Measurements from ENCODE around the gene MIF.
"Not testable (repeated sequence)": the region's sequence is repeated elsewhere in the genome, so short reads cannot be mapped to it uniquely, and the experiment has no call there.

Gene MIF

GRCh38 chr22:23922921-23923320, 28.7 kb downstream of the MIF start:
- no peak for DNase-seq (ENCODE audit: low spot score)
- peaks cover 52% of the 10 kb centered on the region for H3K36me3 ChIP-seq (ENCODE audit: low read depth)
- no peaks in the 10 kb centered on the region for H3K4me1 ChIP-seq (ENCODE audit: insufficient read depth, poor library complexity, severe bottlenecking)
- ATAC-seq (ENCODE audit: low read depth), result no peak
- H3K27me3 ChIP-seq (ENCODE audit: insufficient read depth, poor library complexity, severe bottlenecking), result no peaks in the 10 kb centered on the region
- no peak overlapping the region for H3K4me3 ChIP-seq (ENCODE audit: severe bottlenecking)
- no peak overlapping the region for H3K27ac ChIP-seq (ENCODE audit: poor library complexity, severe bottlenecking)
- H3K9me3 ChIP-seq (ENCODE audit: severe bottlenecking), result no peaks in the 10 kb centered on the region
- TF ChIP-seq CTCF (IDR thresholded peaks at IDR 0.05; ENCODE audit: poor library complexity, severe bottlenecking), result no peak

- Histone ChIP-seq H3K36me3 (ENCODE audit: low read depth) (peaks cover 68% of the 10 kb centered on the region), H3K9me3 (ENCODE audit: severe bottlenecking) (no peaks in the 10 kb centered on the region), H3K4me1 (ENCODE audit: insufficient read depth, poor library complexity, severe bottlenecking) (no peaks in the 10 kb centered on the region), H3K27ac (ENCODE audit: poor library complexity, severe bottlenecking) (no peak overlapping the region), H3K4me3 (ENCODE audit: severe bottlenecking) (no peak overlapping the region), H3K27me3 (ENCODE audit: insufficient read depth, poor library complexity, severe bottlenecking) (no peaks in the 10 kb centered on the region)
- no peak for DNase-seq (ENCODE audit: low spot score)
- no peak for TF ChIP-seq CTCF (IDR thresholded peaks at IDR 0.05; ENCODE audit: poor library complexity, severe bottlenecking)
- no peak for ATAC-seq (ENCODE audit: low read depth)
These were observed 30.9 kb downstream of the MIF start for GRCh38 chr22:23925020-23925606.

GRCh38 chr22:23926561-23926960, 32.4 kb downstream of the MIF start:
- Histone ChIP-seq H3K27me3 (ENCODE audit: insufficient read depth, poor library complexity, severe bottlenecking) (no peaks in the 10 kb centered on the region), H3K4me3 (ENCODE audit: severe bottlenecking) (no peak overlapping the region), H3K9me3 (ENCODE audit: severe bottlenecking) (no peaks in the 10 kb centered on the region), H3K4me1 (ENCODE audit: insufficient read depth, poor library complexity, severe bottlenecking) (no peaks in the 10 kb centered on the region), H3K27ac (ENCODE audit: poor library complexity, severe bottlenecking) (no peak overlapping the region), H3K36me3 (ENCODE audit: low read depth) (peaks cover 82% of the 10 kb centered on the region)
- DNase-seq (ENCODE audit: low spot score) (no peak), ATAC-seq (ENCODE audit: low read depth) (no peak)
- TF ChIP-seq CTCF (IDR thresholded peaks at IDR 0.05; ENCODE audit: poor library complexity, severe bottlenecking), result no peak

- Histone ChIP-seq H3K27me3 (ENCODE audit: insufficient read depth, poor library complexity, severe bottlenecking) (no peaks in the 10 kb centered on the region), H3K27ac (ENCODE audit: poor library complexity, severe bottlenecking) (no peak overlapping the region), H3K4me3 (ENCODE audit: severe bottlenecking) (no peak overlapping the region), H3K36me3 (ENCODE audit: low read depth) (no peaks in the 10 kb centered on the region), H3K9me3 (ENCODE audit: severe bottlenecking) (no peaks in the 10 kb centered on the region), H3K4me1 (ENCODE audit: insufficient read depth, poor library complexity, severe bottlenecking) (no peaks in the 10 kb centered on the region)
- ATAC-seq (ENCODE audit: low read depth) (no peak), DNase-seq (ENCODE audit: low spot score) (no peak)
- TF ChIP-seq CTCF (IDR thresholded peaks at IDR 0.05; ENCODE audit: poor library complexity, severe bottlenecking), result no peak
These were observed 44.3 kb downstream of the MIF start for GRCh38 chr22:23938328-23939016.

GRCh38 chr22:23939017-23939357, 44.8 kb downstream of the MIF start:
- no peak overlapping the region for H3K27ac ChIP-seq (ENCODE audit: poor library complexity, severe bottlenecking)
- H3K9me3 ChIP-seq (ENCODE audit: severe bottlenecking), result no peaks in the 10 kb centered on the region
- no peaks in the 10 kb centered on the region for H3K4me1 ChIP-seq (ENCODE audit: insufficient read depth, poor library complexity, severe bottlenecking)
- no peaks in the 10 kb centered on the region for H3K36me3 ChIP-seq (ENCODE audit: low read depth)
- TF ChIP-seq CTCF (IDR thresholded peaks at IDR 0.05; ENCODE audit: poor library complexity, severe bottlenecking), result no peak
- ATAC-seq (ENCODE audit: low read depth) (no peak), DNase-seq (ENCODE audit: low spot score) (no peak)
- no peak overlapping the region for H3K4me3 ChIP-seq (ENCODE audit: severe bottlenecking)
- no peaks in the 10 kb centered on the region for H3K27me3 ChIP-seq (ENCODE audit: insufficient read depth, poor library complexity, severe bottlenecking)

GRCh38 chr22:23940166-23940565, 46.0 kb downstream of the MIF start:
- DNase-seq (ENCODE audit: low spot score); H3K4me3 ChIP-seq (ENCODE audit: severe bottlenecking); H3K27me3 ChIP-seq (ENCODE audit: insufficient read depth, poor library complexity, severe bottlenecking); H3K27ac ChIP-seq (ENCODE audit: poor library complexity, severe bottlenecking); H3K9me3 ChIP-seq (ENCODE audit: severe bottlenecking); H3K4me1 ChIP-seq (ENCODE audit: insufficient read depth, poor library complexity, severe bottlenecking); H3K36me3 ChIP-seq (ENCODE audit: low read depth): not testable (repeated sequence)
- peak; percentile 84 for ATAC-seq (ENCODE audit: low read depth)
